GM10248 (cell line): ENCODE measurements around the gene SRSF5.

Experiments used
- CTCF ChIA-PET: fragments of 300-600 bp; sonication (Branson Sonifier 250); formaldehyde crosslinking; extraction: SDS; loops from one replicate; lab custom pipeline; 2021; ENCODE audit warnings: antibody characterized with exemption; lab: Yijun Ruan, JAX
- POLR2A ChIA-PET: fragments of 350-650 bp; sonication (Branson Sonifier 250); formaldehyde crosslinking; extraction: SDS; loops from one replicate; lab custom pipeline; 2020; ENCODE audit warnings: antibody characterized with exemption; lab: Yijun Ruan, JAX
- DNase-seq: peaks from one replicate; pipeline ENCODE4 v3.0.0; 2012; ENCODE audit errors: extremely low spot score
- CTCF ChIP-seq: IDR thresholded peaks from 2 replicates; pipeline ENCODE4 v1.5.1; 2012; ENCODE audit warnings: mild to moderate bottlenecking, low read depth; ENCODE audit errors: extremely low read depth, missing control alignments, control extremely low read depth

The SRSF5 gene

GRCh38 chr14:69786603-69787002 lies 19.7 kb downstream of the SRSF5 start:
- no peak for TF ChIP-seq CTCF
- ChIA-PET POLR2A (no interaction called here), CTCF (no interaction called here)
- DNase-seq = no peak

GRCh38 chr14:69789118-69789640 lies 22.2 kb downstream of the SRSF5 start:
- CTCF ChIA-PET = no interaction called here
- POLR2A ChIA-PET = interaction anchor here (1.0 kb wide), 1 partner anchor 19 kb away, joined by 4 read pairs; no protein-coding TSS in a partner anchor
- no peak for DNase-seq

GRCh38 chr14:69792887-69793421 lies 26.0 kb downstream of the SRSF5 start:
- no peak for TF ChIP-seq CTCF
- ChIA-PET POLR2A (no interaction called here), CTCF (no interaction called here)
- DNase-seq = no peak

More at GRCh38 chr14:69789118-69789640, 22.2 kb downstream of the SRSF5 start:
- TF ChIP-seq CTCF = no peak

- DNase-seq = no peak
- POLR2A ChIA-PET = interaction anchor here (0.6 kb wide), 1 partner anchor 10 kb away, joined by 5 read pairs; no protein-coding TSS in a partner anchor
- no peak for TF ChIP-seq CTCF
- CTCF ChIA-PET = no interaction called here
Observed at GRCh38 chr14:69794791-69795190, 27.8 kb downstream of the SRSF5 start.

GRCh38 chr14:69795691-69796090 lies 28.7 kb downstream of the SRSF5 start:
- ChIA-PET POLR2A (interaction anchor here (0.6 kb wide), 1 partner anchor 463 kb away, joined by 5 read pairs; no protein-coding TSS in a partner anchor), CTCF (interaction anchor here (0.7 kb wide), 1 partner anchor 24 kb away, joined by 3 read pairs; no protein-coding TSS in a partner anchor)
- no peak for DNase-seq
- no peak for TF ChIP-seq CTCF

- no peak for DNase-seq
- ChIA-PET POLR2A (no interaction called here), CTCF (interaction anchor here (1.3 kb wide), 1 partner anchor 11 kb away, joined by 3 read pairs; no protein-coding TSS in a partner anchor)
- TF ChIP-seq CTCF = no peak
Observed at GRCh38 chr14:69796797-69797500, 30.0 kb downstream of the SRSF5 start, which contains the start of gene SLC10A1. SLC10A1 (minus strand) TSS chr14:69797241; CDS start chr14:69797155, 86 bp downstream.
